Stimulated activated CD8-positive, alpha-beta memory T cell treated with anti-CD3 and anti-CD28 coated beads, Interleukin-4, amount 100 ng/mL, for 4 hours (primary cell): Measurements from ENCODE around the gene ORM2.
"Not testable (repeated sequence)": the region's sequence is repeated elsewhere in the genome, so short reads cannot be mapped to it uniquely, and the experiment has no call there.

ENCODE experiments used
- DNase-seq, 2 donors: peaks; one replicate each; pipeline ENCODE4 v3.0.0-alpha.2; 2020; ENCODE audit warnings: low read depth in 2 of 2, low spot score in 1 of 2

The ORM2 gene

DNA sequence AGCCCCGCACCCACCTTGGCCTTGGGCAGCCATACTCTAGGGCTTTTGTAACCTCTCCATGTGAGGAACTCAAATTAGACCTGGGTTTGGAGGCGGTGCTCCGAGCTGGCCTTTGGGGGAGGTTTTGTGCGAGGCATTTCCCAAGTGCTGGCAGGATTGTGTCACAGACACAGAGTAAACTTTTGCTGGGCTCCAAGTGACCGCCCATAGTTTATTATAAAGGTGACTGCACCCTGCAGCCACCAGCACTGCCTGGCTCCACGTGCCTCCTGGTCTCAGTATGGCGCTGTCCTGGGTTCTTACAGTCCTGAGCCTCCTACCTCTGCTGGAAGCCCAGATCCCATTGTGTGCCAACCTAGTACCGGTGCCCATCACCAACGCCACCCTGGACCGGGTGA is at the start of gene ORM2:
ORM2 (plus strand) TSS at position 245 of the 398 bp plus-strand sequence; CDS start at position 281, 36 bp downstream.
- DNase-seq, result not testable (repeated sequence)

DNA sequence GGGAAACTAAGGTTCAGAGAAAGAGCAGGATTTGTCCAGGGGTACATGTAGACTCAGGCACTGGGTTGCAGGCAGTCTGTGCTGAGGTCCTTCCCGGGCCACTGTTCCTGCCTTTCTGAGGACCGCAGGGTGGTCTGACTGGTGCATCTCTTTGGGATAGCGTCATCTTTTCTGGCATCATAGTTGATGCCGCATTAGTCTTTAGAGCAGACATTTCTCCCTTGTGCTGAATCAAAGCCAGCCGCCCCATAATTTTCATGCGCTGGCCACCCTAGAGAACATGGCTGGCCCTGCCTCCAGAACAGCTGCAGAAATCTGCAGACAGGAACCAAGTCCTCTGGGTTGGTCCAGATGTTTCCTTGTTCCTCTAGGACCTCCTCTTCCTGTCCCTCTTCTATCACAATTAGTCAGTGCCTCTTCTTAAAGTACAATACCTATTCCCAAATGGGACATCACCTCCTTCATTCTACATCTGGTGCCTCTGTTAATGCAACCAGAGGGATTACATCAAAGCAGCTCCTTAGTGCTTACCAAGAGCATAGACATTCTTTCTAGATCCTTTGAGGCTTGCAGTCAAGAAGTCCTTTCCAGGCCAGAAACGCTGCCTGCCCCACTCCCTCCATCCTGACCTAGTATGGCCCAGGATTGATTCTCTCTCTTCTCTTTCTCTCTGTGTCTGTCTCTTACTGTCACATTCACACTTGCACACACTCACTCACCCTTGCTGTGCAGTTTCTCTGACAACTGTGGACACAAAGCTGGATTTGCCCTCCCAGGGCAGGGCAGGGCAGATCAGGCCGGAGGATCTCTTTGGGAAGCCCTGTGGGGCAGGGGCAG is 48.8 kb upstream of the ORM2 start:
- DNase-seq, result no peak

DNA sequence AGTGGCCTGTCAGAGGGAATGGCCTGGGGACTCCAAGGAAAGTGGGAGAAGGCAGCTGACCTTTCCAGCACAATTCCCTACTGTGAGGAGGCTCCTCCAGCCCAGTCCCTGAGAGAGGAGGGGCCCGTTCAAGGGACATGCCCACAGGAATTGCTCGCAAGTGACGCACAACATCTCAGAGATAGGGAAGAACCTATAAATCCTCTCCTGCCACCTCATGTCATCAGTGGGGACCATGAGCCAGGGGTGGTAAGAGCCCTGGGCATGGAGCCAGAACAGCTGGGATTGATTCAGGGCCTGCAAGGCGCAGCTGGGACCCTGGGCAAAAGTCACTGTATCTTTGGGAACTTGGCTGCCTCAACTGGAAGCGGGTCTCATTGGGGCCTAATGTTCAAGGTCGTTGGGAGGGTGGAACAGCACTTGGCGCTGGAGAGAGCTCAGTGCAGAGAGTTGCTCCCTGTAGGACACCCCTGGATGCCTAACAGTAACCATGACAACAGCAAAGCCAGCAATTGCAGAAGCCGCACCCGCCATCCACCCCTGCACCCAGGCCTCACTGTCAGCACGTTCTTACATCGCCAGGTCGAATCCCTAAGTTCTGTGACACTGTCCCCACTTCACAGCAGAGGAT is 48.1 kb upstream of the ORM2 start:
- DNase-seq, result no peak

DNA sequence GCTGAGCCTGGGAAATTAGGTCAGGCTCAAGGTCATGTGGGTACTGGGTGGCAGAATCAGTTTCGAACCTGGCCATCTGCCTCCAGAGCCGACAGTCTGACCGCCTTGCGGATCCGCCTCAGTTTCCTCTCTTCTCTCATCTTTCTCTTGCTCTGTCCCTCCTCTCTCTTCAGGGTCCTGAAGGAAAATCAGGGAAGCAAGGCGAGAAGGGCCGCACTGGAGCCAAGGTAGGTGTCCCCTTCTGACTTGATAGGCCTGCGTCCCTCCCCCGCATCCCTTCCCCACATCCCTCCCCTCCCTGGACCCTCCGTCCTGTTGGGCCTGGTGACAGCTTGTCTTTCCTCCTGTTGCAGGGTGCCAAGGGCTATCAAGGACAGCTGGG is 47.6 kb upstream of the ORM2 start:
- DNase-seq, result no peak

DNA sequence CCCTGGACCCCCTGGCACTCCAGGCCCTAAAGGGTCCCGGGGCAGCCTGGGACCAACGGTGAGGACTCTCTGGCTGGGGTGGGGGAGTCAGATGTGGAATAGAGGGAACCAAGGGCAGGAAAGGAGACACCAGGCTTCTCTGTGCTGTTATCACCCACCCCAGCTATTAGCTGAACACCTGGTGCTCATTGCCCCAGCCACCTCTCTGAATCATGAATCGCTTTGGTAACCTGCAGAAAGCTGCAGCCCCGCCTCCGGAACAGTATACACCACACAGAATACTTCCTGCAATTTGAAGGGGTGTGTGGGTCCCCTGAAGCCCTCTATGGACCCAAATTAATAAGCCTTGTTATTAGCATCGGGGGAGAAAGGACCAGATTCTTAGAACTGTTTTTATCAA is 47.2 kb upstream of the ORM2 start:
- DNase-seq, result no peak

DNA sequence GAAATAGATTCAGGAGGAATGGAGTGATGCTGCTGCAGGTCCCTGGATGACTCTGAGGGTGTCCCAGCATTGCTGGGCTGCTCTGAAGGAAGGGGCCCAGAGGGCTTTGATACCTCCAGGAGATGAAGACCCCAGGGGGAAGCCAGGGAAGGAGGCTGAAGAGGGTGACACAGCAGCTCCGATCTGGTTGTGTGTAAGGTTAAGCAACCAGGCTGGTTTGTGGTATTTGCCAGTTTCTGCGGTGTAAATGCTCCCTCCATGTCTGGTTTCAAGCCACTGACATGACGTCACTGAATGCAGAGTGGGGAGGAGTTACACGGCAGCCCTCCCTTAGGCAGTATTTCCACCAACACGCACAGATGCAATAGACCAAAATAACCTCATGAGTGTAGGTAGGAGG is 46.7 kb upstream of the ORM2 start:
- no peak for DNase-seq

DNA sequence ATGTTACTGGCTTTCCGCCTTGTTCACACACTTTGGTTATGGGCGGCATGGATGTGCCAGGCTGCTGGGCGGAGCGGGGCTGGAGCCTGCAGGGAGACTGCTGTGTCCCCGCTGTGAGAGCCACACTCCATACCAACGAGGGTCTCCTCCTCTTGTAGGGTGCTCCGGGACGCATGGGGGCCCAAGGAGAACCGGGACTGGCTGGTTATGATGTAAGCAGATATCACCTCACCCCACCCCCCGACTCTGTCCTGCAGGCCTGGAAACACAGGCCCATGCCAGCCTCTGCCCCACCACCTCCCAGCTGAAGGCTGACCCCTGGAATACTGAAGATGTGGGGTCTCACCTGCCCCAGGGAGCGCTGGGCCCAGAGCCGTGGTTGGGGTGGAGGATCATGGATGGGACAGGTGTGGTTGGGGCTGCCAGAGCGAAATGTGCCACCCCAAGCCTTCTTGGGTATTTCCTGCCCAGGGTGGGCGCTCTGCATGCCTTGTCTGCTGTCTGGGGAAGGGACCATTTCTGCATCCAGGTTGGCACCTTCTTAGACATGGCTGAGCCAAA is 46.0 kb upstream of the ORM2 start:
- no peak for DNase-seq

DNA sequence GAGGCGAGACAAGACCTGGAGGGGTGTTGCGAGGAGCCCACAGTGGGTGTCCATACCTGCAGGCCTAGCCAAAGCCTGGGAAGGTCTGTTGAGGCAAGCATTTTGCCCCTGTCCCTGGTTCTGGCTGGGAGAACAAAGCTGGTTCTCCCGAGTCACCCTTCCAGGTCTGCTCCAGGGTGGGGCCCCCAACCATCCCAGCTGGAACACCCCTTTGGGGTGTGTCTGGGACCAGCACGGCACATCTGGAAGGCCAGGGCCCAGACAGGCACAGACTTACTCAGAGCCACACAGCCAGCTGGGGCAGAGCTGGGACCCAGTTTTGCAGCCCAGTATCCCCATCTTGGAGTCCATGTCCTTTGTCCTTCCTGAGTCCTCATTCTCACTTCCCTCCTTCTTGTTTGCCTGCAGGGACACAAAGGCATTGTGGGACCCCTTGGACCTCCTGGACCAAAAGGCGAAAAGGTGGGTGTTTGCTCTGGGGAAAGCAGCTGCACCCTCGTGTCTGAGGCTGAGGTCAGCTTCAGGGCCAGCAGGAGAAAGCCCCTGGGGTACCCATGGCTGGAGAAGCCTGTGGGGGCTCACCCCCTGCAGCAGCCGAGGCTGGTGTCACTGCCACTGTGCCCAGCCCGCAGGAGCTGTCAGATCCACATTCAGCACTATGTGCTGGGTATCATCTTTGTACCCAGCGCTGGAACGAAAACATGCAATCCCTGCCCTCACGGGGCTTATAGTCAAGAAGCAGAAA is 45.2 kb upstream of the ORM2 start:
- DNase-seq, result no peak

DNA sequence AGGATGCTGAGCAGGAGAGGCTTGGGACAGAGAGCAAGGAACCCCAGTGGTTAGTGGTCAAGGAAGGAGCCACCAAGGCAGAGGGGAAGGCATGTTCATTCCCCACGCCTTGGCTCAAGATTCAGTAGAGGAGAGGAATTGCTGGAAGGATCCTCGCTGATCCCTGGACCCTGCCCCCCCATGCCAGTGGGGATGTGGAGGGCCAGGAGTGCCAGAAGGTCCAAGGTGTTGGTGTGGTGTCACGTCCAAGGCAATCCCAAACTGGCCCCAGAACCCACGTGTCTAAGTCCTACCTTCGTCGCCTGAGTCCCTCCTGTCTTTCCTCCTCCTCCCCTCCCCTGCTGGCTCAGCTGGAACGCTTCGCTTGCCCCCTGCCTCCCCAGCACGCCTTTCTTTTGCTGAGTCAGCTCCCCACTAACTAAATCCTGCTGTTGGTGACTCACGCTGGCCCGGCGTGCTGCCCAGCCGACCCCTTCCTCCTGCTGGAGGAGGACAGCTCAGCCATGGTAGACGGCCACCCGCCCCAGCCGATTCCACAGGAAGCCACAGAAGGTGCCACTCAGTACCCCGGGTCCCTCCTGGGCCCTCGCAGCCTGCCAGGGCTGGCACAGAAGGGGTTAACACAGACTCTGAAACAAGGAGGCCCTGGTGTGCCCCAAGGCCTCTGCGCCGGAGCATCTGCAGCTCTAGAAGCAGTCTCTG is 44.4 kb upstream of the ORM2 start:
- DNase-seq, result no peak

DNA sequence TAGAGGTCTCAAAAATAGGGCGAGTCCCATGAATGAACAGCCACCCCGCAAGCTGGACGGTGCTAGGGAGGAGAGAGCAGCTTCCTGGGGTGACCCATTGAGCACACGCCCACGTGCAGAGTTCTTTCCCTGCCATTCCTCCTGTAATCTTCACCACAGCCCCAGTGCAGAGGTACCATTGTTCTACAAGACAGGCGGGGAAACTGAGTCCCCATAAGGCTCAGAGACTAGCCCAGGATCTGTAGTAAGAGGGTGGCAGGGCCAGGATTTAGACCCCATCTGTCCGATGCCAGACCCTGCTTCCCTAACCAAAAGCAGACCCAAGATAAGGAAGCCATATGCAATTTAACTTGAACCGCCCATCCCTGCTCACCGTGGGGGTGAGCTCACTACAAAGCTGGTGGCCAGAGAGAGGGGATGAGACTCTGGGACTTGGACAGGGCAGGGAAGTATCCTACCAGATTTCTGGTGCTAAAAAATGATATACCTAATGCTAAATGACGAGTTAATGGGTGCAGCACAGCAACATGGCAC is 43.5 kb upstream of the ORM2 start:
- DNase-seq, result no peak

DNA sequence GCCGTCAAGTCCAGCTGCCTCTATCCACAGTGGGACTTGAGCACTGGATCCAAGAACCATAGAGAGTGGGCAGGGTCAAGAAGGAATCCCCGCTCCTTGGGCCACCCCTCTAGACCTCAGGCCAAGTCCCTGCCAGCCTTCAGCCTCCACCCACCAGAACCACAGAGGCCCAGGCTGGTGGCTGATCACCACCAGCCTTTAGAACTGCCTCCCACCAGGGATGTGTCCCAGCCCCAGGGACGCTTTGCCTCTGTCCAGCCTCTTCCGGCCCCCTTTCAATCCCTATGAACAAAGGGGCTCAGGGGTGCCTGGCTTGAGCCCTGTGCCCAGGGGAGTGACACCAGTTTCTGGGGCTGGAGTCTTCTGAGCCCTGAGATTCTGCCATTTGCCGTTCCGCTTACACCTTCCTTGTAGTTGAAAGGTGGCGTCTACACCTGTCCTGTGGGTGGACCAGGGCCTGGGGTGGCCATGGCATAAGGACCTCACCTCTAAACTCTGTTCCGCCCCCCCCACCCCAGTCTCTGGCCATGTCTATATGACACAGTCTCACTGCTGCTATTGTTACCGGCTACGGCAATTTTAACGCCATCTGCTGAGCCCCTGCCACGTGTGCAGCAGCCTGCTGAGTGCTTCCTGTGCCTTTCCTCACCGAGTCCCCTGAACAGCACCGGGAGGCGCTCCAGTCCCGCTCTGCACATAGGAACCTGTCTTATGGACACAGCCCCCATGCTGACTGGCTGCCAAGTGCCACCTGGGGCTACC is 42.5 kb upstream of the ORM2 start:
- no peak for DNase-seq

DNA sequence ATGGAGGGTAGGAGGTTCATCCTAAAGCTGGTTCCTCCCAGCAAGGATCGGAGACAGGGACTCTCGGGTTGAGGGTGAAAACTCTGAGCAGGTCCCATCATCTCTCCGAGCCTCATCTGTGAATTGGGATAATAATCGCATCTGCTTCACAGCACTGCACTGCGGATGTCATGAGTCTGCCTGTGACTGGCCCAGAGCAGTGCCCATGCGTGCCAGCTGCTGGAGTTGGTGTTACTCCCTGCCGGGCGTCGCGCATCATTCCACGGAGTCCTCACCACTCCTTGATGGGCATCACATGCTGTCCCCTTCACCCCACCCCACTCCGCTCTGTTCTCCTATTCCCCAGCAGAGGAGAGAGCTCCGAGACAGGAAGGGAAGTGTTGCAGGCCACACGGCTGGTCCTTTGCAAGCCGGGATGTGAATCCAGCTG is 41.9 kb upstream of the ORM2 start:
- DNase-seq, result no peak

DNA sequence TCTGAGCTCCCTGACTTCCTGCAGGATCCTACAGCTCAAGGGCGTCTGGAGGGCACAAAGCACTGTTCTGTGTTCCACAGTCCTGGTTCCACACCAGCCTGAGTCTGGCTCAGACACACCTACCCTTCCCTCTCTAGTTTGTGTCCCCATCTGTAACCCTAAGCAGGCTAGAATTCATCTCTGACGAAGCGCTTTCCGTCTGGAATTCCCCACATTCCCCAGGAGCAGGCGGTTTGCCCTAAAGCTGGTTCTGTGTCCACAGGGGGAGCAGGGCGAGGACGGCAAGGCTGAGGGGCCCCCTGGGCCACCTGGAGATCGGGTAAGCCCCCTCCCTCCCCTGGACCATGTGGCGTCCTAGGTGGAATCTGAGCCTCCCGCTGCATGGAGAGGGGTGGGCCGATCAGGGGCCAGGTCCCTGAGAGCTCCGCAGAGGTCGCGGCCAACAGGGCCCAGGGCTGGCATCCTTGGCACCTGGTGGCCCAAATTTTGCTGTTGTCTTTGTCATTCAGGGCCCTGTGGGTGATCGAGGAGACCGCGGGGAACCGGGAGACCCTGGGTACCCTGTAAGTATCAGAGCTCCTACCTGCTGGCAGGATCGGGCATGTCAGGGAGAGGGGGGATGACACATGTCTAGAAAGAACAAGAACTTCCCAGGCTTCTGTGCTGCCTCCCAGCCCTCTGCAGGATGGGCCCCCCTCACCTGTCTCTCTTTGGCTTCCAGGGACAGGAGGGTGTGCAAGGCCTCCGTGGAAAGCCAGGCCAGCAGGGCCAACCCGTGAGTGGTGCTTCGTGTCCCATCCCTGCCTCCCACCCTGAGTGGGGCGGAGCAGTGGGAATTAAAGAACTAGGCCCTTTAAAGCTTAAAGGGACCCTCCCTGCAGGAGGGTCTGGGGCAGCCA is 41.2 kb upstream of the ORM2 start:
- DNase-seq, result no peak

DNA sequence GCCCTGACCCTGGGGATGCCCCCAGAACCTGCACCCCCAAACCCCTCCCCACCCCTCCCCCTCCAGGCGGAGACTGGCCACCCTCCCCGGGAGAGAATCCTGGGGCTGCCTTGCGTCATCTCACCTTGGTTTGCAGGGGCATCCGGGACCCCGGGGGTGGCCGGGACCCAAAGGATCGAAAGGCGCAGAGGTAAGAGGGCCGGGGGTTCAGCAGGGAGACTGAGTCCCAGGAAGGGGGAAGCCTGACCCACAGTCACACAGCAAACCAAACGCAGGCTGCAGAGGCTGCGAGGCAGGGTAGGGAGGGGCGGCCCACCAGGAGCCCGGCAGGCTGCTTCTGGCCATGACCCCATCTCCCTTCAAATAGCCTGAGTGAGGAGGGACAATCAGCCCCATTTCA is 40.6 kb upstream of the ORM2 start:
- no peak for DNase-seq

DNA sequence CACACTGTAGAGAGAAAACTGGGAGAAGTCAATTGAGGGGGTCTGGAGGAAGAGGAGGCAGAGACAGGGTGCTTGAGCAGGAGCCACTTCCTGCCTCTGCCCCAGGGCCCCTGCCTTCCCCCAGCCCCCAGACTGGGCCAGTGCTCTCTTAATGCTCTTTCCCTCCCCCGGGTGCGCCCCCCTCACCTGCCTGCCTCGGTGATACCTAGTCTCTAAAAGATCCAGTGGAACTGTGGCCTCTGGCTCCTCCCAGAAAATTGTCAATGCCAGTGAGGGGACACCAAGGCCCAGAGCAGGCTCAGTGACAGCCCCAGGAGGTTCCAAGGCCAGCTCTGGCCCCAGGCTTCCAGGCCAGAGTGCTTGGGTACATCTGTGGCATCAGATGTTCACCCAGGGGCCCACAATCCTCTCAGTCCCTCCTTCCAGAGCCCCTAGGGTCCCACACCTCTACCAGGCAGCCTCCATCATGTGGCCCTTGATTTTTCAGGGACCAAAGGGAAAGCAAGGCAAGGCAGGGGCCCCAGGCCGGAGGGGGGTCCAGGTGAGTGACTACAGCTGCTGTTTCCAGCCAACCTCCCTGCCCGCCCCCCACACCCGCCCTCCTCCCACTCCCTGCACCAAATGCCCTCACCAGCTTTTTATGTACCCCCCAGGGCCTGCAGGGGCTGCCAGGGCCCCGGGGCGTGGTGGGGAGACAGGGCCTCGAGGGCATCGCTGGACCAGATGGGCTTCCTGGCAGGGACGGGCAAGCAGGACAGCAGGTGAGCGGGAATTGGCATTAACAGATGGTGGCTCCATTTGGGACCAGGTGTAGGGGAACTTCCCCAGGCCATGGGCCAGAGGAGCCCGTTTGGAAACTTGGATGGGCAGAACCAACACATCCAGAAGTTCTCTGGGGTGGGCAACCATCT is 39.8 kb upstream of the ORM2 start:
- DNase-seq, result no peak

DNA sequence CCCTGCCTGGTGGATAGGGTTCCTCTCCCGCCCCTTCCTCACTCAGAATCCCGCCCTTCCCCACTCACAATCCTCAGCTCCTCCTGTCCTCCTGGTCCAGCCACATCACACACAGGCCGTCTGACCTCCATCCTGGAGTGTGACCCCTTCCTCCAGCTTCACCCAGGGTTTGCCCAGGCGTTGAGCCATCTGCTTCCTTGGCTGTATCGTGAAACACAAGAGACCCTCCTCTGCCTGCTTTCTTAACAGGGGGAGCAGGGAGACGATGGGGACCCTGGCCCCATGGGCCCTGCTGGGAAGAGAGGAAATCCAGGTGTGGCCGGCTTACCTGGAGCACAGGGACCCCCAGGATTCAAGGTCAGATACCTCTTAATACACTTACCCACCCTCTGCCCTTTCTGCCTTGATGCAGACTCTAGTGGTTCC is 39.1 kb upstream of the ORM2 start:
- DNase-seq, result no peak

DNA sequence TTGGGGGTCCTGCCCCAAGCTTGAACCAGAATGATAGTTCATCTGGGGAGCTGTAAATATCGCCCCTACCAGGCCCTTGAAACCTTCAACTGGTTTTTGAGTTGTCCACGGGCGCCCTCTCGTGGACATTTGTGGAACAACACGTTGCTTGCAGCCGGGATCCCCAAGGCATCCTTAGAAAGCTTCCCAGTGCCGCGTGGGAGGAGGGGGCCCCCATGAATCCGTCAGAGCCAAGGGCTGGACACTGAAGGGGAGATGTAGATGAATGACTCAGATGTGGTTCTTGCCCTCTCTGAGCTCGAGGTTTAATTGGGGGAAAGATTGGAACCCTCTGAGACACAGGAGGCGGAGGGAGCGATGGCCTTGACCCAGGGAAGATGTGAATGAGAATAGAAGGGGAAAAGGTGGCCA is 38.6 kb upstream of the ORM2 start:
- peak; percentile 28 to 60 for DNase-seq
